ENCODE data around the gene OTOG.

DNA sequence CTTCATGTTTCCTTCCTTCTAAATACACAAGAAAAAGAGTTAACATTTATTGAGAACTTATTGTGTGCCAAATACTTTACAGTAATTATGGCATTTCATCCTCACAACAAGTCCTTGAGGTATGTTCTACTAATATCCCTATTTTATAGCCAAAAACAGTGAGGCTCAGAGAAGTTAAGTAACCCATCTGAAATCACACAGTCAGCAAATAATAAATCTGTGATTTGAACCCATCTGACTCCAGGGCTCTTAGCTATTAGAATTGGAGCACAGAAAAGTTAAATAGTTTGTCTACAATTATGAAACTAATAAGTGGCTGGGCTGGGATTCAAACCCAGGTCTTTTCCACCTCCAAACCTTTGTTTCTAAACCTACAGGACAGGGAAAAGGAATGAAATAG, 135.8 kb downstream of the OTOG start:
- TF ChIP-seq, protein P1, sequence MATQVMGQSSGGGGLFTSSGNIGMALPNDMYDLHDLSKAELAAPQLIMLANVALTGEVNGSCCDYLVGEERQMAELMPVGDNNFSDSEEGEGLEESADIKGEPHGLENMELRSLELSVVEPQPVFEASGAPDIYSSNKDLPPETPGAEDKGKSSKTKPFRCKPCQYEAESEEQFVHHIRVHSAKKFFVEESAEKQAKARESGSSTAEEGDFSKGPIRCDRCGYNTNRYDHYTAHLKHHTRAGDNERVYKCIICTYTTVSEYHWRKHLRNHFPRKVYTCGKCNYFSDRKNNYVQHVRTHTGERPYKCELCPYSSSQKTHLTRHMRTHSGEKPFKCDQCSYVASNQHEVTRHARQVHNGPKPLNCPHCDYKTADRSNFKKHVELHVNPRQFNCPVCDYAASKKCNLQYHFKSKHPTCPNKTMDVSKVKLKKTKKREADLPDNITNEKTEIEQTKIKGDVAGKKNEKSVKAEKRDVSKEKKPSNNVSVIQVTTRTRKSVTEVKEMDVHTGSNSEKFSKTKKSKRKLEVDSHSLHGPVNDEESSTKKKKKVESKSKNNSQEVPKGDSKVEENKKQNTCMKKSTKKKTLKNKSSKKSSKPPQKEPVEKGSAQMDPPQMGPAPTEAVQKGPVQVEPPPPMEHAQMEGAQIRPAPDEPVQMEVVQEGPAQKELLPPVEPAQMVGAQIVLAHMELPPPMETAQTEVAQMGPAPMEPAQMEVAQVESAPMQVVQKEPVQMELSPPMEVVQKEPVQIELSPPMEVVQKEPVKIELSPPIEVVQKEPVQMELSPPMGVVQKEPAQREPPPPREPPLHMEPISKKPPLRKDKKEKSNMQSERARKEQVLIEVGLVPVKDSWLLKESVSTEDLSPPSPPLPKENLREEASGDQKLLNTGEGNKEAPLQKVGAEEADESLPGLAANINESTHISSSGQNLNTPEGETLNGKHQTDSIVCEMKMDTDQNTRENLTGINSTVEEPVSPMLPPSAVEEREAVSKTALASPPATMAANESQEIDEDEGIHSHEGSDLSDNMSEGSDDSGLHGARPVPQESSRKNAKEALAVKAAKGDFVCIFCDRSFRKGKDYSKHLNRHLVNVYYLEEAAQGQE (IDR thresholded peaks at IDR 0.05; ENCODE audit: insufficient replicate concordance, low read depth): no peak
- TF ChIP-seq, protein P2, sequence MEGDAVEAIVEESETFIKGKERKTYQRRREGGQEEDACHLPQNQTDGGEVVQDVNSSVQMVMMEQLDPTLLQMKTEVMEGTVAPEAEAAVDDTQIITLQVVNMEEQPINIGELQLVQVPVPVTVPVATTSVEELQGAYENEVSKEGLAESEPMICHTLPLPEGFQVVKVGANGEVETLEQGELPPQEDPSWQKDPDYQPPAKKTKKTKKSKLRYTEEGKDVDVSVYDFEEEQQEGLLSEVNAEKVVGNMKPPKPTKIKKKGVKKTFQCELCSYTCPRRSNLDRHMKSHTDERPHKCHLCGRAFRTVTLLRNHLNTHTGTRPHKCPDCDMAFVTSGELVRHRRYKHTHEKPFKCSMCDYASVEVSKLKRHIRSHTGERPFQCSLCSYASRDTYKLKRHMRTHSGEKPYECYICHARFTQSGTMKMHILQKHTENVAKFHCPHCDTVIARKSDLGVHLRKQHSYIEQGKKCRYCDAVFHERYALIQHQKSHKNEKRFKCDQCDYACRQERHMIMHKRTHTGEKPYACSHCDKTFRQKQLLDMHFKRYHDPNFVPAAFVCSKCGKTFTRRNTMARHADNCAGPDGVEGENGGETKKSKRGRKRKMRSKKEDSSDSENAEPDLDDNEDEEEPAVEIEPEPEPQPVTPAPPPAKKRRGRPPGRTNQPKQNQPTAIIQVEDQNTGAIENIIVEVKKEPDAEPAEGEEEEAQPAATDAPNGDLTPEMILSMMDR (IDR thresholded peaks at IDR 0.05; ENCODE audit: insufficient read depth, low read length): no peak
- TF ChIP-seq POLR2AphosphoS5 (IDR thresholded peaks at IDR 0.05; ENCODE audit: low read depth): no peak

All from HL-60 (cell line).